ENCODE results near the gene USP6.
A peak's percentile ranks its signal among the peaks of the same experiment; 100 is the strongest.
"Not testable (repeated sequence)": the region's sequence is repeated elsewhere in the genome, so short reads cannot be mapped to it uniquely, and the experiment has no call there.

USP6 gene

DNA sequence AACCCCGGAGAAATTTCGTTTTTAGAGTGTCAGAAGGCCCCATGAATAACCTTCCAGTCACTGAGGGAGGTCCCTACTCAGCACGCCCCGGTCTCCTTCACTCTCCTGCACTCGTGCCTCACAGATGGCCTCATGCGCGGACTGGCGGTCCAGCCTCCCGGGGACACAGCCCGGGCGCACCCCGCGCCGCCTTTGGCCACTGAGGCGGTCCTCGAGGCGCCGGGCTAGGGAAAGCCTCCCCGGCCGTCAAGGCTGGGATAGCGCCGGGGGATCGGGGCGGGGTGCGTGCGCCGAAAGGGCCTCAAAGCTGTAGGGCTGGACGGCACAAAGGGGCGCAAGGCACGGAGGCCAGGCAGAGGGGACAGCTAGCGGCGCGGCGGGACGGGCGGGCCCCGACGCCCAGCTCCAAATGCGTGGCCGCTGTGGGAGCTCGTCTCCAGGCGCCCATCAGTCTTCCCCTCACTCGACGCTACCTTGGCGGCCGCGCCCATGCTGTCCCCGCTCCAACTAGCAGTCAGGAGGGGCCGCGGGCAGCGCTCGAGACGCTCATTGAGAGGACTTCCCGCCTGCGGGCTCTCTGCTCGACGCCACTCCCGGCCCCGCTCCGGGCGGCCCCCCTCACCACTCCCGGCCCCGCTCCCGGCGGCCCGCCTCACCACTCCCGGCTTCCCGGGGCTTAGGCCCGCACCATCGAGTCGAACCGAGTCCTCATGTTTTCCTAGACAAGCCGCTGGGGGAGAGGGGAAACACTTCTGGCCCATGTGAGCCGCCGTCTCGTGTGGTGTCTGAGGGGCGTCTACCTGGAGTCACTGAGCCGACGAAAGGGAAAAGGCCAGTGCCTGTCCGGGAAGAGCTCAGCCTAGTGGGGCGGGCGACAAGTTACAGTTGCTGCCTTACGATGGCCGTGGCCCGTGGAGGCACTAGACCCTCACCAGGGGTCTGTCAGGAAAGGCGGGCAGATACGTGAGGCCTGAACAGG lies at the start of gene USP6:
TSS of gene USP6 (plus strand) at position 360 of the 979 bp plus-strand sequence. CDS start 14,336 bp downstream, outside the sequence.
- no peak for DNase-seq

DNA sequence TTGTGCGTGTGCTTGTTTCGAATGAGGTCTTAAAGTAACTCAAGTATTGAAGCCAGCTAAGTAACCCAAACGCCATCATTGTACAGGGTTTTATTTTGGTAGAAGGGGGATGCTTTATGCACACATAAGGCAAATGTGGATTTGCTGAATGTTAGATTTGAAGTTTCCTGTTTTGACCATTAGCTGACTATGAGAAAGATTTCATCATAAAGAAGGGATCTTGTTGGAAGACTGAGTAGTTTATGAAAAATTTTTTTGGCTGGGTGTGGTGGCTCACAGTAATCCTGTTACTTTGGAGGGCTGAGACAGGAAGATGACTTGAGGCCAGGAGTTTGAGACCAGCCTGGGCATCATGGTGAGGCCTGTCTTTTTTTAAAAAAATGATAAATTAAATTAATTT lies 47.6 kb upstream of the USP6 start:
- DNase-seq: no peak

- DNase-seq: no peak
Observed at GRCh38 chr17:5069724-5070123, 46.1 kb upstream of the USP6 start.

GRCh38 chr17:5075472-5075871 lies 40.4 kb upstream of the USP6 start:
- DNase-seq: not testable (repeated sequence)

GRCh38 chr17:5077275-5077674 lies 38.6 kb upstream of the USP6 start:
- DNase-seq: not testable (repeated sequence)

DNA sequence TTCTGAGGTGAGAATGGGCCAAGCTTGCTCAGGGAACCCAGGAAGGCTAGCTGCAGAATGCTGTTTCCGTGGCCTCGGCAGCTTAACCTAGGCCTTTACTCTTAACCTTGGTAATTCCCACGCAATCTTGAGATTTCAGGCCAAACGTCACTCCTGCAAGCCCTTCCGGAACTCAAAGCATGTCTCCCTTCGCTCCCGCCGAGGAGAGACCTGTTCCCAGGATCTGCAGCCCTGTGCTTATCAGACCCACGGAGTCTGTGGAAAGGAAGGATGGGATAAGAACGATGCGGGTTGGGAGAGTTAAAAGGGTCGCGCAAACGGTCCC lies 38.1 kb upstream of the USP6 start:
- no peak for DNase-seq

DNA sequence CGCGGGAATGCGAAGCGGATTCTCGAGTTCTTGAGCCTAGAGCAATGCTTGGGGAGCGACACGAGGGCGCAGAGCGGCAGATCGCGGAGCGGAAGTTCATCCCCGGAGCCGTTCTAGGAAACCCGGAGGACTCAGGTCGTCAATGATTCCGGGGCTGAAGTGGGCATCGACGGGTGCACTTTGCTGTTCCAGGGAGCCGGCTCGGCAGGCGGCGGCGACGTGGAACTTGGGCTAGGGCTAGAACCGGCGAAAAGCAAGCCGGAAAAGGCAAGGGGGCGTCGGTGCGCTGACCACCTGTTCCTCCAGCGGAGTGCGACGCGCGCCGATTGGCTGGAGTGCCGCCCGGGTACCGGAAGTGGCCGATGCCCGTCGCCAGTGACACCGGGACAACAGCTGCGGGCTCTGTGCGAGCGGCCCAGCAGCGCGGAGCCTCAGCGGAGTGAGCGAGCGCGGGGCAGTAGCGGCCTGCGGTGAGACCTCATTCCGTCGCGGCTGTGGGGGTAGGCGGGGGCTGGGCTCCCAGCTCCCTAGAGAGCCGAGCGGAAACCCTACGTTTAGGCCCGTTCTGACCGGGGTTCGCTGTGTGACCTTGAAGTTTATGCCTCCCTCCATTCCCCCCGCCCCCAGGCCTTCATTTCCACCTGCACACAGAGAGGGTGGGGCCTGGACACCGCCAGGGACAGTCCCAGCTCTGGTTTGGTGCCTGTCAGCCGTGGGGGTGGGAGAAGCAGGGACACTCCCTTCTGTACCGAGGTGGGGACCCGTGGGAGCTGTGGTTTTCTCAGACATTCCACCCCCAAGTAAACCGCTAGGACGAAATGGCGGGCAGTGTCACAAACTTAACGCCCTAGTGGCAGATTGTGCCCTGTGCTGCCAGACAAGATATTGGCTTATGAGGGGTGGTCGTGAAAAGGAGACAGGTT lies 37.5 kb upstream of the USP6 start, which contains the start of gene ZFP3:
TSS of gene ZFP3 (plus strand) at position 362 of the 923 bp plus-strand sequence. CDS start 13,038 bp downstream, outside the sequence.
- DNase-seq: no peak

GRCh38 chr17:5080591-5080990 lies 35.2 kb upstream of the USP6 start:
- DNase-seq: no peak

- no peak for DNase-seq
Observed at GRCh38 chr17:5092218-5093010, 23.4 kb upstream of the USP6 start.

DNA sequence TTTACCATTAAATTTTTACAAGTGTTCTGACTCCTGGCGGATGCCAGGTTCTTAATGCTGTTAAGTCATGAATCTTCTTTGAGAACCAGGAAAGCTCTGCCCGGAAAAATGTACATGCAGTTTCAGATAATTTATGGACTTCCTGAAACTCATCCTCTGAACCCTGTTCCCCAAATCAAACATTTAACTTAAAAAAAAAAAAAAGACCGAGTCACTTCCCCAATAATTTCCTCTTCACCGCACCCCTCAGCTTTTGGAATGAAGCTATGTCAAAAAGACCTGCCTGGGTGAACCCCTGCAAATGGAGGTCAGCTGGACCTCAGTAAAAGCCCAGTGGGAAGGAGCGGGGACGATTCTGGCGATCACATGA lies 19.1 kb upstream of the USP6 start:
- no peak for DNase-seq

DNA sequence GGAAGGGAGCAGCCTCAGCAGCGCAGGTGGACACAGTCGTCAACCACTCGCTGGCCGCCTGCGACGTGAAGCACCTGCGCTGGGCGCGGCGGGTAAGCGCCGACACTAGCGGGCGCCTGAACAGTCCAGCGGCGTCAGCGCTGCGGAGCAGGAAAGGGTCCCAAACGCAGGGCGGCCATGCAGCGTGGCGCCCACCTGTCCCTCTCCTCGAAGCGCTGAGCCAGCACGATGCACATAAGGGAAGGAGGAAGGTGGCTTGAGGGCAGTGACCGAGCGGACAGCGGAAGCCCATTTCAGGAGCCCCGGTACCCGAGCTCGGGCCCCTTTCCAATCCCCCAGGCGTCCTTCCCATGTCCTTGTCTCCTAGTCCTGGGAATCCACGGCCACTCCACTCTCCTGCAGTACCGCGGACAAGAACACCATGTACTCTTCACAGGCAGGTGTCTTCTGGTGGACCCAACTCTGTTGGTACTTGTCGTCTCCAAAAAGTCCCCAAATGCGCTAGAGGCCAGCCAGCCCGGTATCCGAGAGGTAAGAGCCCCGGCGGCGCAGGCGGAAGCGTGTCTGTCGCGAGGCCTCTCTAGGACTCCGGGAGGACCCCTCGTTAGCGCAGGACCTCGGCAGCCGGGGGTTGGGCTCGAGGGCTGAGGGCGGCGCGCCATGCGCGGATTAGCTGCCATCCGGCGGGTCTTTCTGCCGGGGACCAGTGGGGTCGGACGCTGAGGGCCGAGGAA lies 18.6 kb upstream of the USP6 start:
- DNase-seq: no peak

GRCh38 chr17:5099271-5099670 lies 16.6 kb upstream of the USP6 start:
- DNase-seq: no peak

DNA sequence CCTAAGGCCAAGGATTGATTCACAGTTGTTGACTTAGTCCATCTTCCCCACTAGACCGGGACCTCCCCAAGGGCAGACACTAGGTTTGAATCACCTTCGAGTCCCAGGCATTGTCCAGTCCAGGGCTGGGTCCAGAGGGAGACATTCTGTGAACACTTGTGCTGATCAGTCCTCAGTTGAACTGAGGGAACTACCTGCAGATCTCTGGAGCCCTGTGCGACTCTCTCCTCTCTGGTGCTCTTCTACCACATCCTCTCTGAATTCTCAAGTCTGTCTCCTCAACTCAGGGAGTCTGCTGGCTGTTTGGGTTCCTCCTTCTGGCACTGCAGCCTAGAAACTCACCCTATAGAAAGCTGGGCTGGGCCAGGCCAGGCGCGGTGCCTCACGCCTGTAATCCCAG lies 15.0 kb upstream of the USP6 start:
- DNase-seq: no peak

- peak; percentile 3 for DNase-seq
Observed at GRCh38 chr17:5110816-5111215, 5.0 kb upstream of the USP6 start.

GRCh38 chr17:5111402-5112204 lies 4.2 kb upstream of the USP6 start, which contains the start of gene ZNF232:
TSS of gene ZNF232 (minus strand) at chr17:5111878. CDS start at chr17:5111822, 56 bp downstream.
- peak; percentile 58 for DNase-seq

DNA sequence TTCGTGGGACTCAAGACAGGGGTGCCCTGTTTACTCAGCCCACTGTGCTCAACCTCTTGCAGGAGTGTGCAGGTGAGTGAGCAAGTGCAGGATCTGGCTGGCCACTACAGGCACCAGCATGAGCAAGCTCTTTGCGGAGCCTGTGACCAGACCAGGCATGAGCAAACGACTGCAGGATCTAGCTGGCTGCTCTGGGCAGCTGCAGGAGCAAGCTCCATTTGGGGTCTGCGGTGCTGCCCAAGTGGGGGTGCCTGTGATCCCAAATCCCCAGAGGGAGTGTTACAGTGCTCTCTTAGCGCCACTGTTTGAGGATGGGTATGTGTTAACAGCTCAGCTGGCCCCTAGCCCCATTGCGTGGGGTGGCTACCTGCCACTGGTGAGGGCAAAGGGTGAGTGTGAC lies 2.4 kb downstream of the USP6 start:
- DNase-seq: no peak

- DNase-seq: no peak
Observed at GRCh38 chr17:5120036-5120435, 4.2 kb downstream of the USP6 start.

- not testable (repeated sequence) for DNase-seq
Observed at GRCh38 chr17:5120436-5121185, 4.8 kb downstream of the USP6 start.

- no peak for DNase-seq
Observed at GRCh38 chr17:5121186-5121841, 5.5 kb downstream of the USP6 start.

- DNase-seq: not testable (repeated sequence)
Observed at GRCh38 chr17:5122056-5122455, 6.2 kb downstream of the USP6 start.

Measured in GF-D8 (cell line).